Rectal smooth muscle tissue (tissue), 1 donor: ENCODE measurements around the gene ZBTB44.

Source experiments
- H3K27ac ChIP-seq: one replicate; pipeline ENCODE4 v1.7.0; 2013; ENCODE audit warnings: low read depth, low read length, inconsistent platforms
- H3K27me3 ChIP-seq: one replicate; pipeline ENCODE4 v1.7.0; 2013; ENCODE audit warnings: low read length; ENCODE audit not compliant: control insufficient read depth, insufficient read depth
- H3K36me3 ChIP-seq: one replicate; pipeline ENCODE4 v1.7.0; 2013; ENCODE audit warnings: low read length; ENCODE audit not compliant: control insufficient read depth, insufficient read depth
- H3K4me1 ChIP-seq: one replicate; pipeline ENCODE4 v1.7.0; 2013; ENCODE audit warnings: low read length; ENCODE audit not compliant: control insufficient read depth, insufficient read depth
- H3K4me3 ChIP-seq: one replicate; pipeline ENCODE4 v1.7.0; 2013; ENCODE audit warnings: low read length
- H3K9ac ChIP-seq: one replicate; pipeline ENCODE4 v1.7.0; 2013; ENCODE audit warnings: low read length

The ZBTB44 gene

GRCh38 chr11:130208241-130209127 is 106.2 kb downstream of the ZBTB44 start:
- H3K4me3 ChIP-seq: no peak overlapping the region
- H3K4me1 ChIP-seq: no peaks in the 10 kb centered on the region
- no peaks in the 10 kb centered on the region for H3K36me3 ChIP-seq
- H3K9ac ChIP-seq: no peak overlapping the region
- H3K27me3 ChIP-seq: no peaks in the 10 kb centered on the region
- peak overlapping the region; percentile 42 for H3K27ac ChIP-seq

GRCh38 chr11:130206141-130206540 is 108.6 kb downstream of the ZBTB44 start:
- Histone ChIP-seq H3K36me3 (no peaks in the 10 kb centered on the region), H3K9ac (no peak overlapping the region), H3K4me1 (no peaks in the 10 kb centered on the region), H3K4me3 (no peak overlapping the region), H3K27me3 (no peaks in the 10 kb centered on the region), H3K27ac (no peak overlapping the region)

- H3K27ac ChIP-seq: no peak overlapping the region
- H3K4me1 ChIP-seq: no peaks in the 10 kb centered on the region
- no peak overlapping the region for H3K4me3 ChIP-seq
- H3K27me3 ChIP-seq: no peaks in the 10 kb centered on the region
- H3K9ac ChIP-seq: no peak overlapping the region
- H3K36me3 ChIP-seq: no peaks in the 10 kb centered on the region
These were observed 110.0 kb downstream of the ZBTB44 start for GRCh38 chr11:130204703-130205095.

- Histone ChIP-seq H3K4me1 (no peaks in the 10 kb centered on the region), H3K27ac (no peak overlapping the region), H3K4me3 (no peak overlapping the region), H3K36me3 (no peaks in the 10 kb centered on the region), H3K9ac (no peak overlapping the region), H3K27me3 (no peaks in the 10 kb centered on the region)
These were observed 110.7 kb downstream of the ZBTB44 start for GRCh38 chr11:130203766-130204702.

- Histone ChIP-seq H3K36me3 (peaks cover 2% of the 10 kb centered on the region), H3K4me1 (no peaks in the 10 kb centered on the region), H3K9ac (no peak overlapping the region), H3K27me3 (no peaks in the 10 kb centered on the region), H3K4me3 (no peak overlapping the region), H3K27ac (no peak overlapping the region)
These were observed 111.7 kb downstream of the ZBTB44 start for GRCh38 chr11:130202818-130203689.

- H3K4me1 ChIP-seq: no peaks in the 10 kb centered on the region
- no peak overlapping the region for H3K9ac ChIP-seq
- peaks cover 2% of the 10 kb centered on the region for H3K36me3 ChIP-seq
- H3K27me3 ChIP-seq: no peaks in the 10 kb centered on the region
- H3K4me3 ChIP-seq: no peak overlapping the region
- no peak overlapping the region for H3K27ac ChIP-seq
These were observed 112.5 kb downstream of the ZBTB44 start for GRCh38 chr11:130202009-130202817.

- Histone ChIP-seq H3K36me3 (peaks cover 2% of the 10 kb centered on the region), H3K4me3 (no peak overlapping the region), H3K9ac (no peak overlapping the region), H3K27me3 (no peaks in the 10 kb centered on the region), H3K4me1 (no peaks in the 10 kb centered on the region), H3K27ac (no peak overlapping the region)
These were observed 113.7 kb downstream of the ZBTB44 start for GRCh38 chr11:130201026-130201425.

- no peak overlapping the region for H3K9ac ChIP-seq
- peaks cover 2% of the 10 kb centered on the region for H3K36me3 ChIP-seq
- no peaks in the 10 kb centered on the region for H3K4me1 ChIP-seq
- no peak overlapping the region for H3K27ac ChIP-seq
- H3K27me3 ChIP-seq: no peaks in the 10 kb centered on the region
- no peak overlapping the region for H3K4me3 ChIP-seq
These were observed 114.9 kb downstream of the ZBTB44 start for GRCh38 chr11:130199792-130200191.

GRCh38 chr11:130198964-130199363 is 115.8 kb downstream of the ZBTB44 start:
- H3K27me3 ChIP-seq: no peaks in the 10 kb centered on the region

GRCh38 chr11:130198292-130198691 is 116.4 kb downstream of the ZBTB44 start:
- Histone ChIP-seq H3K27me3 (no peaks in the 10 kb centered on the region), H3K36me3 (peaks cover 8% of the 10 kb centered on the region), H3K27ac (no peak overlapping the region), H3K9ac (no peak overlapping the region), H3K4me3 (no peak overlapping the region), H3K4me1 (no peaks in the 10 kb centered on the region)

More at GRCh38 chr11:130198964-130199363, 115.8 kb downstream of the ZBTB44 start:
- Histone ChIP-seq H3K9ac (no peak overlapping the region), H3K36me3 (peaks cover 8% of the 10 kb centered on the region), H3K4me3 (no peak overlapping the region), H3K27ac (no peak overlapping the region), H3K4me1 (no peaks in the 10 kb centered on the region)

- no peak overlapping the region for H3K4me3 ChIP-seq
- H3K9ac ChIP-seq: no peak overlapping the region
- no peaks in the 10 kb centered on the region for H3K27me3 ChIP-seq
- H3K36me3 ChIP-seq: peaks cover 8% of the 10 kb centered on the region
- H3K27ac ChIP-seq: no peak overlapping the region
- H3K4me1 ChIP-seq: no peaks in the 10 kb centered on the region
These were observed 117.2 kb downstream of the ZBTB44 start for GRCh38 chr11:130197386-130198035.
